OCI-LY3 (cell line): ENCODE results near the gene MMP20.

Experiments used
- H2AFZ ChIP-seq: fragments of 200-600, 300-600 bp; shearing (Covaris generic); 2 replicates; pipeline ENCODE4 v1.6.0; 2014; ENCODE audit warnings: antibody characterized with exemption, low read depth, low read length
- H3K27ac ChIP-seq: fragments of 200-600, 300-600 bp; sonication (generic); 2 replicates; pipeline ENCODE4 v1.5.1; 2014; ENCODE audit warnings: mild to moderate bottlenecking, low read length, moderate library complexity, mixed read lengths
- H3K27me3 ChIP-seq: fragments of 200-600, 300-600 bp; sonication (generic); 2 replicates; pipeline ENCODE4 v1.6.1; 2014; ENCODE audit warnings: low read depth, low read length, mixed read lengths
- H3K36me3 ChIP-seq: fragments of 200-600, 300-600 bp; sonication (generic); replicated peaks from 2 replicates; pipeline ENCODE3; 2014; ENCODE audit warnings: low read depth, low read length, mixed read lengths
- H3K4me1 ChIP-seq: fragments of 300-600, 200-600 bp; sonication (generic); 2 replicates; pipeline ENCODE4 v1.6.1; 2014; ENCODE audit warnings: low read length, mixed read lengths
- H3K4me2 ChIP-seq: fragments of 200-600, 300-600 bp; sonication (generic); 2 replicates; pipeline ENCODE4 v1.6.1; 2014; ENCODE audit warnings: low read length, mixed read lengths
- H3K4me3 ChIP-seq: fragments of 300-600, 200-600 bp; sonication (generic); 2 replicates; pipeline ENCODE4 v1.5.1; 2014; ENCODE audit warnings: antibody characterized with exemption, mild to moderate bottlenecking, low read length, moderate library complexity
- H3K79me2 ChIP-seq: fragments of 300-600, 200-600 bp; shearing (Covaris generic); 2 replicates; pipeline ENCODE4 v1.6.1; 2014; ENCODE audit warnings: mild to moderate bottlenecking, low read length, mixed read lengths
- H3K9ac ChIP-seq: fragments of 300-600, 200-600 bp; shearing (Covaris generic); 2 replicates; pipeline ENCODE4 v1.6.0; 2014; ENCODE audit warnings: mild to moderate bottlenecking, low read length, moderate library complexity
- H3K9me3 ChIP-seq: fragments of 200-600, 300-600 bp; shearing (Covaris generic); 2 replicates; pipeline ENCODE4 v1.6.1; 2014; ENCODE audit warnings: low read length, mixed read lengths; ENCODE audit not compliant: insufficient read depth
- H4K20me1 ChIP-seq: fragments of 200-600, 300-600 bp; sonication (generic); 2 replicates; pipeline ENCODE4 v1.6.1; 2016; ENCODE audit warnings: low read length, mixed read lengths; ENCODE audit not compliant: insufficient read depth
- CTCF ChIP-seq: fragments of 200-600, 300-600 bp; sonication (generic); IDR thresholded peaks from 2 replicates; pipeline ENCODE4 v1.5.1; 2014; ENCODE audit warnings: antibody characterized with exemption, low read length, low read depth
- EZH2phosphoT487 ChIP-seq: fragments of 200-600 bp; shearing (Covaris generic); IDR thresholded peaks from 2 replicates; pipeline ENCODE4 v1.6.1; 2018; ENCODE audit warnings: antibody characterized with exemption, mixed run types, low read depth

MMP20 gene

GRCh38 chr11:102603576-102603975, 21.6 kb downstream of the MMP20 start:
- Histone ChIP-seq H3K4me3 (no peak overlapping the region), H3K27me3 (no peaks in the 10 kb centered on the region), H3K36me3 (no peaks in the 10 kb centered on the region), H2AFZ (no peak overlapping the region), H4K20me1 (no peaks in the 10 kb centered on the region), H3K4me1 (peaks cover 15% of the 10 kb centered on the region), H3K9ac (no peak overlapping the region), H3K79me2 (no peaks in the 10 kb centered on the region), H3K4me2 (no peak overlapping the region), H3K9me3 (no peaks in the 10 kb centered on the region), H3K27ac (no peak overlapping the region)
- no peak for TF ChIP-seq EZH2phosphoT487
- TF ChIP-seq CTCF: no peak

GRCh38 chr11:102603091-102603490, 22.0 kb downstream of the MMP20 start:
- no peak overlapping the region for H3K4me2 ChIP-seq
- H3K79me2 ChIP-seq: no peaks in the 10 kb centered on the region
- TF ChIP-seq EZH2phosphoT487 (no peak), CTCF (no peak)
- no peak overlapping the region for H3K27ac ChIP-seq
- H3K9ac ChIP-seq: no peak overlapping the region
- no peak overlapping the region for H3K4me3 ChIP-seq
- H3K36me3 ChIP-seq: no peaks in the 10 kb centered on the region
- H4K20me1 ChIP-seq: no peaks in the 10 kb centered on the region
- no peaks in the 10 kb centered on the region for H3K27me3 ChIP-seq
- no peak overlapping the region for H2AFZ ChIP-seq
- H3K9me3 ChIP-seq: no peaks in the 10 kb centered on the region
- peaks cover 18% of the 10 kb centered on the region for H3K4me1 ChIP-seq

DNA sequence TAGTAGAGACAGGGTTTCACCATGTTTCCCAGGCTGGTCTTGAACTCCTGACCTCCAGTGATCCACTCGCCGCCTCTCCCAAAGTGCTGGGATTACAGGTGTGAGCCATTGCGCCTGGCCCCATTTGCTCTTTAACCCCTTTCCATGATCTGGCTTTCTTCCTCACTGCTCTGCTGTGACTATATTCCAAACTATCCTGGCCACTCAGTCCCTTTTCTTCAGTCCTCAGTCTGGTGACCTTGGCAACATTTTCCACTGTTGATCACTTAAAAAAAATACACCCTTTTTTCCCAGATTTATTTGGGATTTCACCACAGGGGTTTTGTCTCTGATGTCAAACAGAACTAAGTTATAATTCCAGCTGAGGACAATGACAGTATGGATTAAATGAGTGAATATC, 24.5 kb downstream of the MMP20 start:
- Histone ChIP-seq H3K79me2 (no peaks in the 10 kb centered on the region), H3K27ac (no peak overlapping the region), H3K9ac (no peak overlapping the region), H3K4me2 (no peak overlapping the region), H3K36me3 (no peaks in the 10 kb centered on the region), H2AFZ (no peak overlapping the region), H4K20me1 (no peaks in the 10 kb centered on the region), H3K9me3 (no peaks in the 10 kb centered on the region), H3K4me3 (no peak overlapping the region), H3K27me3 (no peaks in the 10 kb centered on the region), H3K4me1 (peaks cover 32% of the 10 kb centered on the region)
- no peak for TF ChIP-seq EZH2phosphoT487

DNA sequence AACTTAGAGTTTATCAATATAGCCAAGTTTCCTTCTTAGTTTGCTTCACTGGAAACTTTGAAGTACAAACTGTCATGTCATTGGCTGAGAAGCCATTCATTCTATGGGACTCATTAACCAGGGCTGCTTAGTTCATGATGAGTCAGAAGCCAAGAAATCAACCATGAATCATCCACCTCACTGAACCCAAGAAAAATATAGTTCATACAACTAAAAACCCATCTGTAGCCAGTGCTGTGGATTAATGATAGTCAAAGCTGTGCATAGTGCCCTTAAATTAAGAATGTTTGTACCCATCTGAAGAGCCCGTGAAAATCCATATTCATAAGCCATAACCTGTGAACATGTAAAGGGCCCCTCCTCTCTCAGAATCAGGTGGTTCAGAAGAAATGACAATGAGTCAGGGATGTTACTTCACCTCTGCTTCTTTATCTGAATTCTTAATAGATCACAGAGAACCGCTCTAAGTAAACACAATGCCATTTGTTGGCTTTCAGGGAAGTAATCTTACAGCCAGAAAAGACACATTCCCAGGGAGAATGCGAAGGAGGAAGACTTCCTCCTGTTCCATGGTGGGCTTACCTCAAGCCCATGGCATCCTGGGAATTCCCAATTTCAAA, 25.4 kb downstream of the MMP20 start:
- Histone ChIP-seq H3K9ac (no peak overlapping the region; the same call in 1 of the 2 replicates), H3K36me3 (no peaks in the 10 kb centered on the region), H4K20me1 (no peaks in the 10 kb centered on the region), H3K27me3 (no peaks in the 10 kb centered on the region), H3K27ac (peak overlapping the region; percentile 50), H3K4me1 (peaks cover 32% of the 10 kb centered on the region), H3K4me3 (0 out of 2 replicates have a peak overlapping the region, but pooled peaks have one; percentile 13), H2AFZ (0 out of 2 replicates have a peak overlapping the region, but pooled peaks have one; percentile 6), H3K4me2 (peak overlapping the region; percentile 49), H3K79me2 (no peaks in the 10 kb centered on the region), H3K9me3 (no peaks in the 10 kb centered on the region)
- TF ChIP-seq CTCF: no peak
- no peak for TF ChIP-seq EZH2phosphoT487
